ENCODE data around the gene TIAM2. TPM values are rescaled to one million over a fixed set of nuclear protein-coding genes. Genes with fewer than 3 reads are reported as not detected.

Gene TIAM2
- total RNA-seq, 8 experiments from 2014 or later: 5.2 to 34.7 (median 10.7) TPM

GRCh38 chr6:155121699-155122098 lies 126.6 kb downstream of the TIAM2 start:
- Histone ChIP-seq H3K27ac (no peak overlapping the region), H3K4me3 (peak overlapping the region in 1 of 5 donors; percentile 13), H3K4me1 (replicated peaks in 1 of 2) (peaks cover 30 to 45% of the 10 kb centered on the region in 2 donors)
- in situ Hi-C loops (cut with MboI; ENCODE audit: low pct_unique_long_range_greater_than_20kb in 2 of 9, low sequenced_read_pairs in 9 of 9, unreplicated experiment in 9 of 9): no loop called here
- 0 to 20% (median 0%) methylated on average over 1 to 10 of the region's 11 CpGs; no CpG with 5 or more reads in 3 of the 10 experiments for WGBS, 10 experiments
- ATAC-seq (replicated peaks in 6 of 8): peak; percentile 10 to 80 (median 70)

DNA sequence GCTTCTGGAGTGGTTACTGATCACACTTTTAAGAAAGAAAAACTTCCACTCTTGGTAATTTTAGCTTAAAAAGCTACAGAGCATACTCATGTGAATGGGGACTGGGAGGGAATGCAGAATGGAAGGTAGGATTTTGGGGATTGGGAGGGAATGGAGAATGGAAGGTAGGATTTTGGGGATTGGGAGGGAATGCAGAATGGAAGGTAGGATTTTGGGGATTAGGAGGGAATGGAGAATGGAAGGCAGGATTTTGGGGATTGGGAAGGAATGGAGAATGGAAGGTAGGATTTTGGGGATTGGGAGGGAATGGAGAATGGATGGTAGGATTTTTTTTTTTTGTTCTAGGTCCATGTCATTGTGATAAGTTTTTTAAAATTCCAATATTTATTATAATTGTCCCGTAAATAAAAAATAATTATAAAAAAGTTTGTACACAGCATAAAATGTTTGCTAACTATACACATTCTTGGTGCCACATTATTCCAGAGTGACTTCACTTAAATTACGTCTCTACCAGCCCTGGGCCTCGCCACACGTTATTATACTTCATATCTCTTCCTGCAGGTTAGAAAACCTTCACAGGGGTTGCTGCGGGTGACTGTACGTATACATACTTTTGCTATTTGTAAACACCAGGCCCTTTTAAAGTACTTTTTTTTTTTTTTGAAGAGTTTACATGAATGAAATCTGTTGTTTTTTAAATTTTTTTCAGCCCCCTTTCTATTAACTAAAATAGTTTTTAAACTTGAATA lies 127.3 kb downstream of the TIAM2 start:
- peak in 1 of 8 experiments; percentile 2 for ATAC-seq (replicated peaks in 6 of 8)
- in situ Hi-C loops (cut with MboI; ENCODE audit: low pct_unique_long_range_greater_than_20kb in 2 of 9, low sequenced_read_pairs in 9 of 9, unreplicated experiment in 9 of 9): no loop called here
- Histone ChIP-seq H3K4me3 (no peak overlapping the region), H3K27ac (no peak overlapping the region), H3K4me1 (replicated peaks in 1 of 2) (peaks cover 34 to 52% of the 10 kb centered on the region in 2 donors)
- WGBS, 10 experiments: 40 to 96% (median 75%) methylated on average over 1 to 6 of the region's 6 CpGs

- H3K4me1 ChIP-seq (replicated peaks in 1 of 2): peaks cover 35 to 53% of the 10 kb centered on the region in 2 donors
- in situ Hi-C loops (cut with MboI; ENCODE audit: low pct_unique_long_range_greater_than_20kb in 2 of 9, low sequenced_read_pairs in 9 of 9, unreplicated experiment in 9 of 9): no loop called here
- 0 to 100% (median 70%) methylated on average over 1 to 5 of the region's 11 CpGs; no CpG with 5 or more reads in 4 of the 10 experiments for WGBS, 10 experiments
- no peak overlapping the region for H3K27ac ChIP-seq
- H3K4me3 ChIP-seq: peak overlapping the region in 1 of 5 donors; percentile 5
- peak in 3 of 8 experiments; percentile 5 to 6 (median 5) for ATAC-seq (replicated peaks in 6 of 8)
Observed at GRCh38 chr6:155123520-155123919, 128.4 kb downstream of the TIAM2 start.

- Histone ChIP-seq H3K27ac (no peak overlapping the region), H3K4me1 (replicated peaks in 1 of 2) (peaks cover 26 to 37% of the 10 kb centered on the region in 2 donors), H3K4me3 (no peak overlapping the region)
- WGBS, 10 experiments: 0 to 92% (median 59%) methylated on average over 1 to 2 of the region's 2 CpGs; no CpG with 5 or more reads in 2 of the 10 experiments
- peak in 3 of 8 experiments; percentile 87 to 92 (median 88) for ATAC-seq (replicated peaks in 6 of 8)
- in situ Hi-C loops (cut with MboI; ENCODE audit: low pct_unique_long_range_greater_than_20kb in 2 of 9, low sequenced_read_pairs in 9 of 9, unreplicated experiment in 9 of 9): no loop called here
Observed at GRCh38 chr6:155125906-155126305, 130.8 kb downstream of the TIAM2 start.

- H3K4me3 ChIP-seq: no peak overlapping the region
- WGBS, 10 experiments: 0 to 81% (median 17%) methylated on average over 1 to 8 of the region's 10 CpGs
- peaks cover 21 to 27% of the 10 kb centered on the region in 2 donors for H3K4me1 ChIP-seq (replicated peaks in 1 of 2)
- peak in 7 of 8 experiments; percentile 48 to 100 (median 99) for ATAC-seq (replicated peaks in 6 of 8)
- peak overlapping the region; percentile 3 to 65 for H3K27ac ChIP-seq
- in situ Hi-C loops (cut with MboI; ENCODE audit: low pct_unique_long_range_greater_than_20kb in 2 of 9, low sequenced_read_pairs in 9 of 9, unreplicated experiment in 9 of 9): no loop called here
Observed at GRCh38 chr6:155126727-155127439, 131.8 kb downstream of the TIAM2 start.

DNA sequence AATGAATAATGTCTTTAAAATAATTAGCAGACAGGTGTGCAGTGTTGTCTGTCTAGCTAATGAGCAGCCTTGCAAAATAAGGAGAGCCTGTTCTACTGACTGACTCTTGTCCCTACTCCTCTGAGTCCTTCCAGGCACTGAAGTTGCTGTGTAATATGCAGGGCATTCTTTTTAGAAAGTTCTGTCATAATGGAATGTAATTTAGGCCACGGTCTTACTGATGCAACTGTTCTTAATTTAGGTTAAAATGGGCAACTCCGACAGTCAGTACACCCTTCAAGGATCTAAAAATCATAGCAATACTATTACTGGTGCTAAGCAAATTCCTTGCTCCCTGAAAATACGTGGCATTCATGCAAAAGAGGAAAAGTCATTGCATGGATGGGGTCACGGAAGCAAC lies 133.9 kb downstream of the TIAM2 start:
- 29 to 100% (median 81%) methylated on average over 1 to 4 of the region's 4 CpGs for whole genome bisulfite sequencing, 10 experiments
- no peak for ATAC-seq (replicated peaks in 6 of 8)
- Histone ChIP-seq H3K4me1 (replicated peaks in 1 of 2) (peaks cover 11 to 12% of the 10 kb centered on the region in 2 donors), H3K4me3 (no peak overlapping the region), H3K27ac (no peak overlapping the region)
- in situ Hi-C loops (cut with MboI; ENCODE audit: low pct_unique_long_range_greater_than_20kb in 2 of 9, low sequenced_read_pairs in 9 of 9, unreplicated experiment in 9 of 9): no loop called here

GRCh38 chr6:155129744-155130143 lies 134.6 kb downstream of the TIAM2 start:
- Histone ChIP-seq H3K4me1 (replicated peaks in 1 of 2) (peaks cover 11 to 12% of the 10 kb centered on the region in 2 donors), H3K27ac (no peak overlapping the region), H3K4me3 (no peak overlapping the region)
- WGBS, 10 experiments: 100% methylated on average over 1 to 2 of the region's 14 CpGs; no CpG with 5 or more reads in 7 of the 10 experiments
- in situ Hi-C loops (cut with MboI; ENCODE audit: low pct_unique_long_range_greater_than_20kb in 2 of 9, low sequenced_read_pairs in 9 of 9, unreplicated experiment in 9 of 9): no loop called here
- no peak for ATAC-seq (replicated peaks in 6 of 8)

DNA sequence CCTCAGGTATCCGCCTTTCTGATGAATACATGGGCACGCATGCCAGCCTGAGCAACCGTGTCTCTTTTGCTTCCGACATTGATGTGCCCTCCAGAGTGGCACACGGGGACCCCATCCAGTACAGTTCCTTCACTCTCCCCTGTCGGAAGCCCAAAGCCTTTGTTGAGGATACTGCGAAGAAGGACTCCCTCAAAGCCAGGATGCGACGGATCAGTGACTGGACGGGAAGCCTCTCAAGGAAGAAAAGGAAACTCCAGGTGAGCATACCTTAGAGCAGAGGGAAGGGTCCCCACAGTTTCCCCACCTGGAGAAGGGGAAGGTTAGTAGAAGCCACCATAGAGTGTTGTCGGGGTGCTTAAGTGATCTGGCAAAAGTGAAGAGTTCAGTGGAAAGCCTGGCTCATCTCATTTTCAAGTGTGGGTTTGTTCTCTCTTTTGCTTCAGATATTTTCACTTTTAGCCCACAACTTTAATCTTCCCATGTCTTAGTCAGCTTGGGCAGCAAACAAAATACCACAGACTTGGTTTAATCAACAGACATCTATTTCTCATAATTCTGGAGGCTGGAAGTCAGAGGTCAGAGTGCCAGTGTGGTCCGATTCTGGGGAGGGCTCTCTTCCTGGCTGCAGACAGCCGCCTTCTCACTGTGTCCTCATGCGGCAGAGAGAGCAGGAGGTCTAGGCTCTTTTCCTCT lies 135.2 kb downstream of the TIAM2 start:
- no peak overlapping the region for H3K27ac ChIP-seq
- in situ Hi-C loops (cut with MboI; ENCODE audit: low pct_unique_long_range_greater_than_20kb in 2 of 9, low sequenced_read_pairs in 9 of 9, unreplicated experiment in 9 of 9): no loop called here
- peaks cover 11 to 12% of the 10 kb centered on the region in 2 donors for H3K4me1 ChIP-seq (replicated peaks in 1 of 2)
- H3K4me3 ChIP-seq: no peak overlapping the region
- WGBS, 10 experiments: 70 to 100% (median 98%) methylated on average over 1 to 11 of the region's 14 CpGs
- no peak for ATAC-seq (replicated peaks in 6 of 8)

- in situ Hi-C loops (cut with MboI; ENCODE audit: low pct_unique_long_range_greater_than_20kb in 2 of 9, low sequenced_read_pairs in 9 of 9, unreplicated experiment in 9 of 9): no loop called here
- Histone ChIP-seq H3K4me1 (replicated peaks in 1 of 2) (no peaks in the 10 kb centered on the region), H3K27ac (no peak overlapping the region), H3K4me3 (no peak overlapping the region)
- 71 to 100% (median 90%) methylated on average over 1 to 7 of the region's 9 CpGs; no CpG with 5 or more reads in 3 of the 10 experiments for WGBS, 10 experiments
- ATAC-seq (replicated peaks in 6 of 8): no peak
Observed at GRCh38 chr6:155132617-155133016, 137.5 kb downstream of the TIAM2 start.

DNA sequence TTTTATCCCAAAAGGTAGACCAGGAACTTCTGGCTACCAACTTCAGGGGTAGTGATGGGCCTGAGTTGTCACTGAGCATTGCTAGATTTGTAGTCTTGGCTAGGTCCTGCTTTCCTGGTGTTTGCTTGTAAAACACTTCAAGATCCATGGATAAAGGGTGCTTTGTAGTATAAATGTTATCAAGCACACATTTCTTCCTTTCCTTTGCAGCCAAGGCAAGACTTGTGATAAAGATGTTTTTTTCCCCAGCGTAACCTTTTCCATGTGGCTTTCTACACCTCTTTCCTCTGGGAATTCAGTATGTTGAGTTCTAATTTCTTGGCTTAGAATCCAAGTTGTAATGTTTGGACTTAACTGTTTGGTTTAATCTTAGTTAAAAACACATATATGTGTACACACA lies 145.9 kb downstream of the TIAM2 start:
- Histone ChIP-seq H3K4me3 (no peak overlapping the region), H3K27ac (no peak overlapping the region), H3K4me1 (replicated peaks in 1 of 2) (peaks cover 33 to 37% of the 10 kb centered on the region in 2 donors)
- in situ Hi-C loops (cut with MboI; ENCODE audit: low pct_unique_long_range_greater_than_20kb in 2 of 9, low sequenced_read_pairs in 9 of 9, unreplicated experiment in 9 of 9): no loop called here
- 29 to 100% (median 100%) methylated on average over 1 of the region's 1 CpG; no CpG with 5 or more reads in 4 of the 10 experiments for WGBS, 10 experiments
- ATAC-seq (replicated peaks in 6 of 8): no peak

DNA sequence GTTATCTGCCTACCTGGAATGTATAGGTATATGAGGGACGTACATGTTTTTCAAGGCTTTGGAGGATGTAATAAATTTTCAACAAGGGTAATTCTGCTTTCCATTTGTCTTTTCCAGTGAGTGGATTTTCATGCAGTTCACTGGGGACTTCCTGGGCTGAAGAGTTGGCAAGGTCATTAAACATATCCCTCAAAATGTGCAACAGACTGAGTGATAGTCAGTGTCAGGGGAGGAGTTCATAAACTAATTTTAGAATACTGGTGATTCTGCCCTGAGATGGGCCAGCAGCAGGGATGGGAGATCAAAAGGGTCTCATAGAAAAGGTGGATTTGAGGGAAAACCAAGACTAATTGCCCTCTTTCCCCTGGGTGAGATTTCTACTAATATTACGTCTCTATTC lies 146.4 kb downstream of the TIAM2 start:
- Histone ChIP-seq H3K27ac (no peak overlapping the region), H3K4me1 (replicated peaks in 1 of 2) (peaks cover 33 to 37% of the 10 kb centered on the region in 2 donors), H3K4me3 (no peak overlapping the region)
- ATAC-seq (replicated peaks in 6 of 8): peak in 2 of 8 experiments; percentile 34 to 36
- 75 to 100% (median 86%) methylated on average over 1 to 2 of the region's 2 CpGs; no CpG with 5 or more reads in 6 of the 10 experiments for WGBS, 10 experiments
- in situ Hi-C loops (cut with MboI; ENCODE audit: low pct_unique_long_range_greater_than_20kb in 2 of 9, low sequenced_read_pairs in 9 of 9, unreplicated experiment in 9 of 9): no loop called here

- H3K4me3 ChIP-seq: no peak overlapping the region
- in situ Hi-C loops (cut with MboI; ENCODE audit: low pct_unique_long_range_greater_than_20kb in 2 of 9, low sequenced_read_pairs in 9 of 9, unreplicated experiment in 9 of 9): no loop called here
- WGBS, 10 experiments: 0 to 76% (median 49%) methylated on average over 1 to 10 of the region's 13 CpGs
- H3K4me1 ChIP-seq (replicated peaks in 1 of 2): peaks cover 33 to 37% of the 10 kb centered on the region in 2 donors
- ATAC-seq (replicated peaks in 6 of 8): peak in 1 of 8 experiments; percentile 11
- no peak overlapping the region for H3K27ac ChIP-seq
Observed at GRCh38 chr6:155142168-155143028, 147.3 kb downstream of the TIAM2 start.

Measured in motor neuron (in vitro differentiated cells).